Activated naive CD8-positive, alpha-beta T cell treated with anti-CD3 and anti-CD28 coated beads, Interleukin-2, amount 10 ng/mL, durations not matched to agents 7 days and 5 days (primary cell): ENCODE data around the gene PCDHGC5. TPM values are rescaled to one million over a fixed set of nuclear protein-coding genes. Genes with fewer than 3 reads are reported as not detected.

Source experiments
- total RNA-seq, 2 experiments: library from RNA; stranded (reverse); gene quantifications; one replicate each; pipeline ENCODE4 v1.2.3, GENCODE V29; 2021

The PCDHGC5 gene
- total RNA-seq, 2 experiments from 2014 or later = not detected

Other genes starting within 250 kb of the PCDHGC5 start
- gene PCDHB15, start 243.7 kb upstream of the PCDHGC5 start, total RNA-seq = under 1 TPM in 1 of 2 experiments, not detected in 1; 0.06 TPM
- gene SLC25A2, start 185.0 kb upstream of the PCDHGC5 start, total RNA-seq = 1 to 10 TPM in 1 of 2 experiments, under 1 TPM in 1; 0.99 to 1.3 TPM
- 10 to 100 TPM; 86.2 to 95.9 TPM for gene TAF7, start 168.3 kb upstream of the PCDHGC5 start, total RNA-seq
- gene PCDHGA1, start 158.6 kb upstream of the PCDHGC5 start, total RNA-seq = under 1 TPM; 0.11 to 0.31 TPM
- under 1 TPM; 0.08 to 0.09 TPM for gene PCDHGA2, start 150.3 kb upstream of the PCDHGC5 start, total RNA-seq
- under 1 TPM in 1 of 2 experiments, not detected in 1; 0.14 TPM for gene PCDHGA3, start 145.3 kb upstream of the PCDHGC5 start, total RNA-seq
- gene PCDHGB1, start 139.0 kb upstream of the PCDHGC5 start, total RNA-seq = not detected
- under 1 TPM; 0.25 to 0.28 TPM for gene PCDHGA4, start 134.1 kb upstream of the PCDHGC5 start, total RNA-seq
- under 1 TPM; 0.64 to 0.88 TPM for gene PCDHGB2, start 129.1 kb upstream of the PCDHGC5 start, total RNA-seq
- under 1 TPM; 0.23 to 0.30 TPM for gene PCDHGA5, start 124.9 kb upstream of the PCDHGC5 start, total RNA-seq
- under 1 TPM; 0.44 to 0.82 TPM for gene PCDHGB3, start 118.8 kb upstream of the PCDHGC5 start, total RNA-seq
- under 1 TPM; 0.28 to 0.33 TPM for gene PCDHGA6, start 115.2 kb upstream of the PCDHGC5 start, total RNA-seq
- under 1 TPM; 0.26 to 0.28 TPM for gene PCDHGA7, start 106.3 kb upstream of the PCDHGC5 start, total RNA-seq
- under 1 TPM in 1 of 2 experiments, not detected in 1; 0.11 TPM for gene PCDHGB4, start 101.4 kb upstream of the PCDHGC5 start, total RNA-seq
- gene PCDHGA8, start 96.4 kb upstream of the PCDHGC5 start, total RNA-seq = under 1 TPM; 0.09 to 0.11 TPM
- gene PCDHGB5, start 91.1 kb upstream of the PCDHGC5 start, total RNA-seq = not detected
- under 1 TPM in 1 of 2 experiments, not detected in 1; 0.11 TPM for gene PCDHGA9, start 86.3 kb upstream of the PCDHGC5 start, total RNA-seq
- under 1 TPM; 0.11 to 0.14 TPM for gene PCDHGB6, start 81.1 kb upstream of the PCDHGC5 start, total RNA-seq
- gene PCDHGA10, start 76.1 kb upstream of the PCDHGC5 start, total RNA-seq = under 1 TPM in 1 of 2 experiments, not detected in 1; 0.14 TPM
- under 1 TPM in 1 of 2 experiments, not detected in 1; 0.11 TPM for gene PCDHGB7, start 71.4 kb upstream of the PCDHGC5 start, total RNA-seq
- under 1 TPM; 0.08 to 0.09 TPM for gene PCDHGA11, start 68.0 kb upstream of the PCDHGC5 start, total RNA-seq
- under 1 TPM in 1 of 2 experiments, not detected in 1; 0.11 TPM for gene PCDHGA12, start 58.6 kb upstream of the PCDHGC5 start, total RNA-seq
- not detected for gene PCDHGC3, start 13.1 kb upstream of the PCDHGC5 start, total RNA-seq
- gene PCDHGC4, start 4.1 kb upstream of the PCDHGC5 start, total RNA-seq = not detected
- 100 to 1,000 TPM; 244 to 256 TPM for gene DIAPH1, start 129.9 kb downstream of the PCDHGC5 start, total RNA-seq
- 10 to 100 TPM; 85.8 to 89.6 TPM for gene HDAC3, start 147.8 kb downstream of the PCDHGC5 start, total RNA-seq
- gene RELL2, start 147.9 kb downstream of the PCDHGC5 start, total RNA-seq = 10 to 100 TPM; 31.4 to 31.6 TPM
- 10 to 100 TPM; 98.3 to 99.1 TPM for gene FCHSD1, start 162.3 kb downstream of the PCDHGC5 start, total RNA-seq
- gene ARAP3, start 193.1 kb downstream of the PCDHGC5 start, total RNA-seq = 10 to 100 TPM; 17.0 to 17.9 TPM